ENCODE results near the gene TATDN2.

DNA sequence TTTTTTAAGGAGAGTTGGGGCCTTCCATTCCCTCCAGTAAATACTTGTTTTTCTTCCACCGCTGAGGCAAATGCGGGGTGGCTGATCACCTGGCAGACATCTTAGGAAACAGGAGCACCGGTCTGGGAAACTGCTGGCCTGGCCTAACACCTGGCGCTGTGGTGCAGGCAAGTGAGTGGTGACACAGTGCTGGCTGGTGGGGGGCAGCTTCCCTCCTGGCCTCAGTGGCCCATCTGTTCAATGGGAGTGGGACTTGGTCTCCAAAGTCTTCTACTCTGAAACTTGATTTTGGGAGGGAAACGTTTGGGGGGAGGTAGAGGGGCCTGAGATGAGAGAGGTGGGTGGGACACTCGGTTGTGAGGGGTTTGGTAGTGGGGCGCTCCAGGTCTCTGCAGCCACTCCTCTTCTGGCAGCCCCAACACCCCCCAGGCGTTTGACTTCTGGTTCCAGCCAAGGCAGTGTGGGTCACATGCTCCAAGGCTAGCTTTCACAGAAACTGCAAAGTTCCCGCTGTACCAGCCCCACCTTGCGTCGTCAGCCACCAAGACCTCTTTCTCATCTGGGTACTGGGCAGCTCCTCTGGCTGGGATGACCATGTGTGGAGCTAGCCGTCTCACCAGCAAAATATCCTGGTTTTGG lies 39.8 kb downstream of the TATDN2 start:
- TF ChIP-seq POLR2AphosphoS5 (IDR thresholded peaks at IDR 0.05; ENCODE audit: low read depth, low read length) (no peak), CTCF (IDR thresholded peaks at IDR 0.05) (no peak)
